PC-3 (cell line): ENCODE results near the gene C20orf173.

Source experiments
- CTCF ChIP-seq: fragments of 300-600 bp; sonication (generic); conservative IDR thresholded peaks from 2 replicates; pipeline ENCODE4 v1.5.1; 2017; ENCODE audit warnings: antibody characterized with exemption, low read depth, mild to moderate bottlenecking, low read length
- EZH2 ChIP-seq: fragments of 300-600 bp; sonication (generic); IDR thresholded peaks from one replicate; pipeline ENCODE4 v1.6.1; 2017; ENCODE audit warnings: antibody characterized with exemption, mild to moderate bottlenecking, low read length; ENCODE audit not compliant: unreplicated experiment
- EZH2phosphoT487 ChIP-seq: fragments of 300-600 bp; sonication (generic); IDR thresholded peaks from 2 replicates; pipeline ENCODE4 v1.6.1; 2018; ENCODE audit warnings: mild to moderate bottlenecking, antibody characterized with exemption, low read length, borderline replicate concordance

GRCh38 chr20:35527122-35527769, 2.2 kb downstream of the C20orf173 start:
- no peak for TF ChIP-seq CTCF
- no peak for TF ChIP-seq EZH2phosphoT487
- TF ChIP-seq EZH2, result no peak
